Measurements from ENCODE around the gene CHRM4.
A peak's percentile ranks its signal among the peaks of the same experiment; 100 is the strongest.

Gene CHRM4

DNA sequence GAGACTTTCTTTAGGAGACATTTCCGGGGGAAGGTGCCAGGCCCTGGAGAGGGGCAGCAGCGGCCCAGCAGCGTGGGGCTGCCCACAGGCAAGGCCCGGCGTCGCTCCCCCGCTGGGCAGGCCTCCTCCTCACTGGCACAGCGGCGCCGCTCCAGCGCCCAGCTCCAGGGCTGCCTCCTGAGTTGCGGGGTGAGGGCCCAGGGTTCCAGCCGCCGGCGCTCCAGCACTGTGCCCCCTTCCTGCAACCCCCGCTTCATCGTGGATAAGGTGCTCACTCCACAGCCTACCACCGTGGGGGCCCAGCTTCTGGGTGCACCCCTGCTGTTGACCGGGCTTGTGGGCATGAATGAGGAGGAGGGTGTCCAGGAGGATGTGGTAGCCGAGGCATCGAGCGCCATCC lies 25.3 kb downstream of the CHRM4 start:
- Histone ChIP-seq H3K27ac (ENCODE audit: low read depth, low read length, severe bottlenecking) (no peak overlapping the region), H3K36me3 (ENCODE audit: control insufficient read depth, insufficient read depth, low read length) (peaks cover 37% of the 10 kb centered on the region), H3K4me3 (ENCODE audit: extremely low read depth, insufficient read depth, low read length, poor library complexity, severe bottlenecking) (no peak overlapping the region), H3K9me3 (ENCODE audit: control insufficient read depth, low read length) (no peaks in the 10 kb centered on the region), H3K4me1 (ENCODE audit: control insufficient read depth, insufficient read depth, low read length, poor library complexity, severe bottlenecking) (peaks cover 40% of the 10 kb centered on the region)
- WGBS, 2 experiments (ENCODE audit: insufficient coverage in 2 of 2), result 94 to 95% methylated on average over 17 to 22 of the region's 22 CpGs

DNA sequence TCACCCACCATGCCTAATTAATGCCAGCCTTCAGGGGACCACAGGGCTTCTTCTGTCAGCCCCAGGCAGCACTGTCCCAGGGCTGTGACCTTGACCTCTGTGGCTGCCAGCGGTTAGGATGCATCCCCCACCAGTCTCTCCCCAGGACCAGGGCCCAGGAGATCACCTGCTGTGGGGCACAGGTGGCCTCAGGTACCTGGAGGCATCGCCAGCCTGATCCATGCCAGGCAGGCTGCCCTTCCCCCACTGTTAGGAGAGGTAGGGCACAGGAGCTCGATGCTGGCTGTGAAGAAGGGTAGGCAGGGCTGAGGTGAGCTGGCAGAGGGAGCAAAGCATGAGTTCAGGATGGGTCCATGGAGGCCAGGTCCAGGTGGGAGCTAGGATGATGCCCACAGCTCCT lies 26.8 kb downstream of the CHRM4 start:
- WGBS, 2 experiments (ENCODE audit: insufficient coverage in 2 of 2), result 93 to 100% methylated on average over 2 to 3 of the region's 3 CpGs
- no peaks in the 10 kb centered on the region for H3K9me3 ChIP-seq (ENCODE audit: control insufficient read depth, low read length)
- H3K4me3 ChIP-seq (ENCODE audit: extremely low read depth, insufficient read depth, low read length, poor library complexity, severe bottlenecking), result no peak overlapping the region
- peaks cover 25% of the 10 kb centered on the region for H3K36me3 ChIP-seq (ENCODE audit: control insufficient read depth, insufficient read depth, low read length)
- H3K4me1 ChIP-seq (ENCODE audit: control insufficient read depth, insufficient read depth, low read length, poor library complexity, severe bottlenecking), result peaks cover 41% of the 10 kb centered on the region
- H3K27ac ChIP-seq (ENCODE audit: low read depth, low read length, severe bottlenecking), result no peak overlapping the region

DNA sequence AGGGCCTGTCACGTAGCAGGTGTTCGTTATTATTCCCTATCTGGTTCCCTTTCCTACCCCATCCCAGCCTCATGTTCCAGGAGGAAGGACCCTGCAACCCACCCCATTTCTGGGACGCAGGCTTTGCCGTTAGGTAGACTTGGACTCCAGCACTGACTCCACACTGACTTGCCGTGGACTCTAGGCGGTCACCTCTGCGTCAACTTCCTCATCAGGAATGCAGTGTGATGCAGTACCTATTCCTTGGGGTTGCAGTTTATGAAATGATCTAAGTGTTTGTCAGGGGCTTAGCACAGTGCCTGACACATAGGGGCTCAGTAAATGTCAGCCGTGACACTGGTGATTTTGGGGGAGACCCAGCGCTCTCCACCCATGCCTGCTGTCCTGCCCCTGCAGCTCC lies 27.5 kb downstream of the CHRM4 start:
- WGBS, 2 experiments (ENCODE audit: insufficient coverage in 2 of 2), result 92 to 96% methylated on average over 4 to 9 of the region's 9 CpGs
- Histone ChIP-seq H3K27ac (ENCODE audit: low read depth, low read length, severe bottlenecking) (no peak overlapping the region), H3K4me3 (ENCODE audit: extremely low read depth, insufficient read depth, low read length, poor library complexity, severe bottlenecking) (no peak overlapping the region), H3K9me3 (ENCODE audit: control insufficient read depth, low read length) (no peaks in the 10 kb centered on the region), H3K36me3 (ENCODE audit: control insufficient read depth, insufficient read depth, low read length) (peaks cover 22% of the 10 kb centered on the region), H3K4me1 (ENCODE audit: control insufficient read depth, insufficient read depth, low read length, poor library complexity, severe bottlenecking) (peaks cover 35% of the 10 kb centered on the region)

- Histone ChIP-seq H3K4me1 (ENCODE audit: control insufficient read depth, insufficient read depth, low read length, poor library complexity, severe bottlenecking) (peaks cover 34% of the 10 kb centered on the region), H3K4me3 (ENCODE audit: extremely low read depth, insufficient read depth, low read length, poor library complexity, severe bottlenecking) (no peak overlapping the region), H3K36me3 (ENCODE audit: control insufficient read depth, insufficient read depth, low read length) (peaks cover 20% of the 10 kb centered on the region), H3K27ac (ENCODE audit: low read depth, low read length, severe bottlenecking) (peak overlapping the region; percentile 86), H3K9me3 (ENCODE audit: control insufficient read depth, low read length) (no peaks in the 10 kb centered on the region)
- 82 to 89% methylated on average over 18 to 21 of the region's 21 CpGs for WGBS, 2 experiments (ENCODE audit: insufficient coverage in 2 of 2)
These were observed 28.0 kb downstream of the CHRM4 start for GRCh38 chr11:46363455-46364005.

DNA sequence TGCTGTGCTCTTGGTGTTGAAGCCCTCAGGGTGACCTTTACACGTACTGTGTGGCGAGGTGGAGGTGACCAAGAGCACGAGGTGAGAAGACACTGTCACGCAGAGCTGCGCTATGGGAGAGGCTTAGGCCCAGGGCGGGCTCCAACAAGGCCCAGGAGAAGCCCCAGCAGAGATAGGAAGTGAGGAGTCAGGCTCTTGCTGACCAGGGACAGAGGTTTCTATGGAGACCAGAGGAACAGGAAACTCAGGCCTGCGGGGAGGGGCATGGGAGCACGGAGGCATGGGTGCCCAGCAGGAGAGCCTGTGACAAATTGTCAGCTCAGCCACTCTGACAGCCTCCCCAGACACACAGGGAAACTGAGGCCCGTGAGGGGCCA lies 28.6 kb downstream of the CHRM4 start:
- Histone ChIP-seq H3K27ac (ENCODE audit: low read depth, low read length, severe bottlenecking) (peak overlapping the region; percentile 86), H3K36me3 (ENCODE audit: control insufficient read depth, insufficient read depth, low read length) (peaks cover 15% of the 10 kb centered on the region), H3K4me1 (ENCODE audit: control insufficient read depth, insufficient read depth, low read length, poor library complexity, severe bottlenecking) (peaks cover 34% of the 10 kb centered on the region), H3K4me3 (ENCODE audit: extremely low read depth, insufficient read depth, low read length, poor library complexity, severe bottlenecking) (no peak overlapping the region), H3K9me3 (ENCODE audit: control insufficient read depth, low read length) (no peaks in the 10 kb centered on the region)
- WGBS, 2 experiments (ENCODE audit: insufficient coverage in 2 of 2), result 64 to 66% methylated on average over 9 of the region's 9 CpGs

DNA sequence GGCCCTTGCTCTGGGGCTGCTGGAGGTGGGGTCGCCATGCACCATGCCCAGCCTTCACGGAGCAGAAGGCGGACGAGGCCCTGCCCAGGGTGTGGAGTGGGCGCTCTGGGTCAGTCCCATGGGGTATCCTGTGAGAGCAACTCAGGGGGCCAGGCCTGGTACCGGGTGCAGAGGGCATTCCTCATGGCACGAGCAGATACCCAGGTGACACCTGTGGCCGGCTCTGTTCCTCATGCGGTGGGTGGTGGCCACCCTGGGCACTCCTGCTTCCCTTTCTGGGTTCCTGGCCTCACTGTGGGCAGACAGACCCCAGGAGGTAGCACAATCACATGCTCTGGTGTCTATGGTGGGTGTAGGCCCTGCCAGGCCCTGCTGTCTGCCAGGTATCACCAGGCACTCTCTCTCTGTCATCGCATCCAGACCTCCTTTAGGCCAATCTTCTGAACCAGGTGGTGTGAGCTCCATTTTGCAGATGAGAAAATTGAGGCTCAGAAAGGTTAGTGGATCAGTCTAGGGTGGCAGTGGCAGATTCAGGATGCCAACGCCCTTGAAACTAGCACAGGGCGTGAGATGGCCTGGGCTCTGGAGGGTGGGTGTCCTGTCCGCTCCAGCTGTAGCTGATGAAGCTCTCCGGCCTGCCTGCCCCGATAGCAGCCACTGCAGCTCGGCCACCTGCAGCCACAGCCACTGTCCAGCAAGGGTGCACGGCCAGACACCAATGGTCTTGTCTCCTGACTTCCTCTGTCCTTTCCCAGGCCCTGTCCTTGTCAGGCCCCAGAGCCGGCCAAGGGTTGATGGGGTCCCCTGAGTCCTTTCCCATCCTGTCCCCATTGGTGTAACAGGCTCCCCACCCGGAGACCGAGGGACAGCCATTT lies 29.2 kb downstream of the CHRM4 start:
- Histone ChIP-seq H3K9me3 (ENCODE audit: control insufficient read depth, low read length) (no peaks in the 10 kb centered on the region), H3K36me3 (ENCODE audit: control insufficient read depth, insufficient read depth, low read length) (peaks cover 12% of the 10 kb centered on the region), H3K4me3 (ENCODE audit: extremely low read depth, insufficient read depth, low read length, poor library complexity, severe bottlenecking) (no peak overlapping the region), H3K4me1 (ENCODE audit: control insufficient read depth, insufficient read depth, low read length, poor library complexity, severe bottlenecking) (peaks cover 34% of the 10 kb centered on the region), H3K27ac (ENCODE audit: low read depth, low read length, severe bottlenecking) (peak overlapping the region; percentile 86)
- 95% methylated on average over 19 of the region's 20 CpGs for WGBS, 2 experiments (ENCODE audit: insufficient coverage in 2 of 2)

- 67 to 73% methylated on average over 18 to 19 of the region's 26 CpGs for WGBS, 2 experiments (ENCODE audit: insufficient coverage in 2 of 2)
- Histone ChIP-seq H3K36me3 (ENCODE audit: control insufficient read depth, insufficient read depth, low read length) (peaks cover 12% of the 10 kb centered on the region), H3K9me3 (ENCODE audit: control insufficient read depth, low read length) (no peaks in the 10 kb centered on the region)
These were observed 30.1 kb downstream of the CHRM4 start for GRCh38 chr11:46361283-46362155.

GRCh38 chr11:46360878-46361277 lies 30.7 kb downstream of the CHRM4 start:
- Histone ChIP-seq H3K36me3 (ENCODE audit: control insufficient read depth, insufficient read depth, low read length) (peaks cover 18% of the 10 kb centered on the region), H3K27ac (ENCODE audit: low read depth, low read length, severe bottlenecking) (peak overlapping the region; percentile 74), H3K9me3 (ENCODE audit: control insufficient read depth, low read length) (no peaks in the 10 kb centered on the region), H3K4me3 (ENCODE audit: extremely low read depth, insufficient read depth, low read length, poor library complexity, severe bottlenecking) (no peak overlapping the region), H3K4me1 (ENCODE audit: control insufficient read depth, insufficient read depth, low read length, poor library complexity, severe bottlenecking) (peaks cover 45% of the 10 kb centered on the region)
- 80 to 87% methylated on average over 4 to 6 of the region's 7 CpGs for WGBS, 2 experiments (ENCODE audit: insufficient coverage in 2 of 2)

More at GRCh38 chr11:46361283-46362155, 30.1 kb downstream of the CHRM4 start:
- no peak overlapping the region for H3K4me3 ChIP-seq (ENCODE audit: extremely low read depth, insufficient read depth, low read length, poor library complexity, severe bottlenecking)
- peak overlapping the region; percentile 74 for H3K27ac ChIP-seq (ENCODE audit: low read depth, low read length, severe bottlenecking)
- H3K4me1 ChIP-seq (ENCODE audit: control insufficient read depth, insufficient read depth, low read length, poor library complexity, severe bottlenecking), result peaks cover 42% of the 10 kb centered on the region

DNA sequence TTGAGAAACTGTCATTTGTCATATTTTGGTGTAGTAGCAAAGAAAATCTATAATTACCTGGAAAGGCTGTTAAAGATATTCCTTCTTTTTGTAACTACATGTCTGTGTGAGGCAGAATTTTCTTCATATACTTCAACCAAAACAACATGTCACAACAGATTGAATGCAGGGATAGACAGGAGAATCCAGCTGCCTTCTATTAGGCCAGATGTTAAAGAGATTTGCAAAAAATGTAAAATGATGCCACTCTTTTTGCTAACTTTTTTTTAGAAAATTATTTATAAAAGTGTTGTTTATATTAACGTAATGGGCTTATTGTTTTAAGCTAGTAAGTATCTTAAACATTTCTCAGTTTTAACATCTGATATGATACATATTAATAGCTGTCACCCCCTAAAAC lies 31.6 kb downstream of the CHRM4 start:
- no peaks in the 10 kb centered on the region for H3K9me3 ChIP-seq (ENCODE audit: control insufficient read depth, low read length)
- peaks cover 45% of the 10 kb centered on the region for H3K4me1 ChIP-seq (ENCODE audit: control insufficient read depth, insufficient read depth, low read length, poor library complexity, severe bottlenecking)
- H3K4me3 ChIP-seq (ENCODE audit: extremely low read depth, insufficient read depth, low read length, poor library complexity, severe bottlenecking), result no peak overlapping the region
- no peak overlapping the region for H3K27ac ChIP-seq (ENCODE audit: low read depth, low read length, severe bottlenecking)
- peaks cover 22% of the 10 kb centered on the region for H3K36me3 ChIP-seq (ENCODE audit: control insufficient read depth, insufficient read depth, low read length)
- WGBS, 2 experiments (ENCODE audit: insufficient coverage in 2 of 2), result no CpG with 5 or more reads among the region's 1 CpG

GRCh38 chr11:46357483-46357936 lies 34.1 kb downstream of the CHRM4 start:
- Histone ChIP-seq H3K9me3 (ENCODE audit: control insufficient read depth, low read length) (no peaks in the 10 kb centered on the region), H3K27ac (ENCODE audit: low read depth, low read length, severe bottlenecking) (no peak overlapping the region), H3K4me3 (ENCODE audit: extremely low read depth, insufficient read depth, low read length, poor library complexity, severe bottlenecking) (no peak overlapping the region), H3K4me1 (ENCODE audit: control insufficient read depth, insufficient read depth, low read length, poor library complexity, severe bottlenecking) (peaks cover 32% of the 10 kb centered on the region), H3K36me3 (ENCODE audit: control insufficient read depth, insufficient read depth, low read length) (peaks cover 28% of the 10 kb centered on the region)
- WGBS, 2 experiments (ENCODE audit: insufficient coverage in 2 of 2), result 87 to 89% methylated on average over 11 of the region's 11 CpGs

Data from mesodermal cell (in vitro differentiated cells).